Measurements from ENCODE around the gene IQCK.
A peak's percentile ranks its signal among the peaks of the same experiment; 100 is the strongest.
"Not testable (repeated sequence)": the region's sequence is repeated elsewhere in the genome, so short reads cannot be mapped to it uniquely, and the experiment has no call there.

The IQCK gene

DNA sequence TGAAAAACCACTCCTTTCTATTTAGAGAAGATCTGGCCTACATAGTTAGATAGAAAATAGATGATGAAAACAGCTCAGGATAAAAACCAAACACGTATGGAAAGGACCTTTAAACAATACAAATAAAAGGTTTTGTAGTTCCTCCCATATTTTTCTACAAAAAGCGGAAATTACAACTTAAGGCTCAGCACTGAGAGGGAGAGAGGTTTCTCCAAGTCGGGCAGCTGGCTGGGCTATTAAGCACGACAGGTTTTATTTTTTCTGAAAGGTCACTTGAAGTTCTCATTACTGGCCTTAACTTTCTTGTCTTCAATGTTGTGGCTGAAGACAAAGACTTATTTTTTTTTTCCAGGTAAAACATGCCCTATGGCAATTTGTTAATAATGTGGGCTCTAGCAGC, 83.8 kb downstream of the IQCK start:
- not testable (repeated sequence) for FAIRE-seq; DNase-seq (ENCODE audit: low spot score)

- FAIRE-seq (no peak), DNase-seq (ENCODE audit: low spot score) (no peak)
These were observed 84.5 kb downstream of the IQCK start for GRCh38 chr16:19802612-19803011.

DNA sequence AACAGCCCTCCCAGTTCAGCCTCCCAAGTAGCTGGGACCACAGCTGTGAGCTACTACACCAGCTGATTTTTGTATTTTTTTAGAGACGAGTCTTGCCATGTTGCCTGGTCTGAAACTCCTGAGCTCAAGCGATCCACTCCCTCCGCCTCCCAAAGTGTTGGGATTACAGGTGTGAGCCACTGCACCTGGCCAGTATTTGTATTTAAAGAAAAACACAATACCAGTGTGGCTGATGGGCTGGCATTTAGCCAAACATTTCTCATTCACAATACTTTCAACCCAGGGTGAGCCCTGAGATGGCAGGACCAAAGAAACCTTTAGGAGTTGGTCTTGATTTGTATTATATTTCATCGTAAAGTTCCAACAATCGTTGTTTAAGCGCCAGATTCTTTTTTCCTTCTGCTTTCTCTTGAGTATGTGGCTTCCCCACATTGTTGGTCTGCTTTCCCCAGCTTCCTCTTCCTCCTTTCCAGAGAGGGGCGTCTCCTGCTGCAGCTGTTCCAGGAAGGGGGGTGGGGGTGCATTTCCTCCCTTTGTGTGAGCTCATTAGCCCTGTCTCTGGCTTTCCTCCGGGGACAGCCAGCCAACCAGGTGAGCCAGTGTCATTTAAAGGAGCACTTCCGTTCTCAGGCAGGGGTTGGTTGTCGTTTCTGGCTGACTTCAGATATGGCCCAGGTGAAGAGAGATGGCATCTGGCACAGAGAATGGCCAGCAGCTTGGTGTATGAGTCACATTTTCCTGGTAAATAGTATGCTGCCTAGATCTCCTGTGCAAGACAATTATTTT, 86.7 kb downstream of the IQCK start:
- FAIRE-seq: no peak
- no peak for DNase-seq (ENCODE audit: low spot score)

DNA sequence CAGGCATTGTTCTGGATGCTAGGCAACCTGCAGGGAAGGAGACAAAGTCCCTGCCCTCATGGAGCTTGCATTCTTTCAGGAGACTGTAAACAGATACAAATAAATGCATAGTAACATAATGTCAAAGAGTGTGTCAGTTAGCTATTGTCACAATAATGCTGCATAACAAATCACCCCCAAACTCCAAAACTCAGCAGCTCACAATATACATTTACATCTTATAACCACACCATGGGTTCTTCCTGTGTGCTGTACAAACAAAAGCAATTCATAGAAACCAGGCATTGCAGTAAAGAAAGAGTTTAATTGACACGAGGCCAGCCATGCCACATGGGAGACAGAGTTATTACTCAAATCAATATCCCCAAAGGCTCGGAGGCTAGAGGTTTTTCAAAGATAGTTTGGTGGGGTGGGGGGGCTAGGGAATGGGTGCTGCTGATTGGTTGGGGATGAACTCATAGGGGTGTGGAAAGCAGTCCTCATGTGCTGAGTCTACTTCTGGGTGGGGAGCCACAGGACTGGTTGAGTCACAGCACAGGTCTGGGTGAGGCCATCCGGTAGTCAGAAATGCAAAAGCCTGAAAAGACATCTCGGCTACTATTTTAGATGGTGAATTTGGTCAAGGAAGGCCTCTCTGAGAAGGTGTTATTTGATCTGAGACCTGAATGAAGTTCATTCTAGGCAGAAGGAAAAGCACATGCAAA, 87.5 kb downstream of the IQCK start:
- FAIRE-seq: no peak
- DNase-seq (ENCODE audit: low spot score): no peak

DNA sequence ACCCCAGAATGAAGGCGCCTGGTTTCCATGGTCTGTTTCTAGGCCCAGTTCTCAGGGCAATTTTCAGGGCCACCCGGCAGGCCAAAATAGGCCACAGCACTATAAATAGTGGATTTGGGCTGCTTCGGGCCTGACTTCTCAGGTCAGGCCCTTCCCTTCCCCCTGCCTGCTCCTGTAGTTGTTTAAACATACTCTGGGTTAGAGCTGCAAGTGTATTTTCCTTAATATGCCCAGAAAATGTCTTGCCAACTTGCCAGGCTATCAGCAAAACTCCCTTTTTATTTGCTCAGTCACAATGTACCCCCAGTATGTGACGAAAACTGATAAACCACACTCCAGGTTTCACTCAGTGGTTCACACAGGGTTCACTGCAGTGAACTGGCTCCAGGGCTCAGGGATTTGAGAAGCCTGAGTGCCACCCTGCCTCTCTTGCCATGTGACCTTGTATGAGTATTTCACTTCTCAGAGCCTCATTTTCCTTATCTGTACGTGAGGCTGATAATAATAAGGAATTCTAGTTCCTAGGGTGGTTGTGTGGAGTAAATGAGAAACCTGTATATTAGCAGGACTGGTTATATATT, 90.1 kb downstream of the IQCK start:
- peak; percentile 77 for DNase-seq (ENCODE audit: low spot score)
- FAIRE-seq: peak; percentile 94

GRCh38 chr16:19809121-19809635, 91.1 kb downstream of the IQCK start:
- FAIRE-seq (peak; percentile 72), DNase-seq (ENCODE audit: low spot score) (peak; percentile 90)

DNA sequence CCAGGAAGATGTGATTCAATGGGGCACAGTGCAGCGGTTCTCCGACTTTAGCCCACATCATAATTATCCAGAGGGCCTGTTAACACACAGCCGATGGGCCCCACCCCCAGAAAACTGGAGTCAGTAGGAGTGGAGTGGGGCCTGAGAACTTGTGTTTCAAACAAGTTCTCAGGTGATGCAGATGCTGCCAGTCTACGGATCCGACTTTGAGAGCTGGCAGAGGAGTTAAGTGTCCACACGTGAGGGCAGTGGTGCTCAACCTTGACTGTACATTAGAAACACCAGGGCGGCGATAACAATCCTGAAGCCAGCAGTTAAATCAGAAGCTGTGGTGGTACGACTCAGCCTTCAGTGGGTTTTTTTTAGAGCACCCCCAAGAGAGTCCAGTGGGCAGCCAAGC, 91.6 kb downstream of the IQCK start:
- FAIRE-seq (no peak), DNase-seq (ENCODE audit: low spot score) (peak; percentile 11)

GRCh38 chr16:19810817-19811731, 93.0 kb downstream of the IQCK start:
- FAIRE-seq (peak; percentile 93), DNase-seq (ENCODE audit: low spot score) (peak; percentile 95)

- DNase-seq (ENCODE audit: low spot score) (no peak), FAIRE-seq (no peak)
These were observed 94.9 kb downstream of the IQCK start for GRCh38 chr16:19812986-19813385.

- FAIRE-seq (no peak), DNase-seq (ENCODE audit: low spot score) (no peak)
These were observed 97.3 kb downstream of the IQCK start for GRCh38 chr16:19815418-19815817.

- DNase-seq (ENCODE audit: low spot score) (no peak), FAIRE-seq (no peak)
These were observed 99.1 kb downstream of the IQCK start for GRCh38 chr16:19817122-19817521.

DNA sequence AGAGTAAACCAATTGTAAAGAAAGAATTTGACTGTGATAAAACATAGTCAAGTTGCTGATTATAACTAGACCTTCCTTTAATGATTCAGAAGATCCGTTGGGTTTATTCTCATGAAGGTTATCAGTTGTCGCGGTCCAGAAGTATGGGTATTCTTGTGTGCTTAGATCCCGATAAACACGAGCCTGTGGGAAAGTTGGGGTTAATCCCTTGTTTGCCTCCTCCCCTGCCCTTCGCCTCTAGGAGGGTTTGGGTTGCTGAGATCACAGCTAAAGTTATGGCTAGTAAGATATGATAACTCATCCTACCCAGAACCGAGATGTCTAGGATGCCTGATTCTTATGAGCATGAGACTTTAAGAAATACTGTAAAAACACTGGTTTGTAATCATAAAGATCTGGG, 99.8 kb downstream of the IQCK start:
- FAIRE-seq (no peak), DNase-seq (ENCODE audit: low spot score) (no peak)

- no peak for DNase-seq (ENCODE audit: low spot score)
- FAIRE-seq: no peak
These were observed 104.5 kb downstream of the IQCK start for GRCh38 chr16:19822533-19822932.

GRCh38 chr16:19823322-19823721, 105.3 kb downstream of the IQCK start:
- FAIRE-seq: no peak

DNA sequence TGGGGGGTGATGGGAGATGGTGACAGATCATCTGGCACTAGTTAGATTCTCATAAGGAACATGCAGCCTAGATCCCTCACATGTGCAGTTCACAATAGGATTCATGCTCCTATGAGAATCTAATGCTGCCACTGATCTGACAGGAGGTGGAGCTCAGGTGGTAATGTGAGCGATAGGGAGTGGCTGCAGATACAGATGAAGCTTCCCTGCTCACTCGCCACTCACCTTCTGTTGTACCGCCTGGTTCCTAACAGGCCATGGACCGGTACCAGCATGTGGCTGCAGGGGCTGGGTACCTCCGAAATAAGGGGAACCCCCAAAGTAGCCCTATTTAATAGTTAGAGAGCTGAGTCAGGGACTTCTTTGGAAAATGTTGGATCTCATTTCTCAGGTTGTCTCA, 106.1 kb downstream of the IQCK start:
- DNase-seq (ENCODE audit: low spot score): no peak
- FAIRE-seq: no peak

More at GRCh38 chr16:19823322-19823721, 105.3 kb downstream of the IQCK start:
- DNase-seq (ENCODE audit: low spot score): no peak

GRCh38 chr16:19829844-19830692, 112.0 kb downstream of the IQCK start:
- DNase-seq (ENCODE audit: low spot score) (no peak), FAIRE-seq (no peak)

GRCh38 chr16:19830902-19831560, 113.0 kb downstream of the IQCK start:
- FAIRE-seq (no peak), DNase-seq (ENCODE audit: low spot score) (no peak)

- DNase-seq (ENCODE audit: low spot score) (peak; percentile 70), FAIRE-seq (peak; percentile 86)
These were observed 113.6 kb downstream of the IQCK start for GRCh38 chr16:19831678-19832077.

GRCh38 chr16:19833176-19833575, 115.1 kb downstream of the IQCK start:
- DNase-seq (ENCODE audit: low spot score): no peak

DNA sequence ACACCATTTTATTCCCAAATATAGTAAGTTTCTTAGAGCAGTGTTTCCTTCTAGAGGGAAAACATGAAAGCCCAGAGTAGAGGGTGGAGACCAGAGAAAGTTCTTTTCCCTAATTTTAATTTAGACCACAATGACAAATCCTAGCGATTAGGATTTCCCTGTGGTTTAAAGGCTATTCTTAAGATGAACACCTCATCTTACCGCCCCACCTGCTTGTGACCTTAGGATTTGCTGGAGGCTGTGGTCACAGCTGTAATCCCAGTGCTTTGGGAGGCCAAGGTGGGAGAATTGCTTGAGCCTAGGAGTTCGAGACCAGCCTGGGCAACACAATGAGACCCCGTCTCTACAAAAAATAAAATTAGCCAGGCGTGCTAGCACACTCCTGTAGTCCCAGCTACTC, 115.5 kb downstream of the IQCK start:
- DNase-seq (ENCODE audit: low spot score) (no peak), FAIRE-seq (no peak)

More at GRCh38 chr16:19833176-19833575, 115.1 kb downstream of the IQCK start:
- no peak for FAIRE-seq
